Peyer's patch (tissue), 4 donors: Measurements from ENCODE around the gene MRPS35. TPM values are rescaled to one million over a fixed set of nuclear protein-coding genes. Genes with fewer than 3 reads are reported as not detected.

Experiments used
- DNase-seq, 3 donors: peaks; one replicate each; pipeline ENCODE4 v3.0.0-alpha.2; 2017 to 2019
- H3K27ac ChIP-seq, 4 donors: fragments of 200-600 bp; sonication (generic); one replicate each; pipeline ENCODE4 v1.5.1; 2016 to 2019
- H3K27me3 ChIP-seq, 2 donors: fragments of 200-600 bp; sonication (generic); one replicate each; pipeline ENCODE4 v1.5.1; 2019
- H3K36me3 ChIP-seq, 3 donors: fragments of 200-600 bp; sonication (generic); one replicate each; pipeline ENCODE4 v1.5.1; 2016 to 2019
- H3K4me1 ChIP-seq, 4 donors: fragments of 200-600 bp; sonication (generic); one replicate each; pipeline ENCODE4 v1.5.1; 2016 to 2019
- H3K4me3 ChIP-seq, 4 donors: fragments of 200-600 bp; sonication (generic); 1 replicate in 3 of 4; 2 replicates in 1 of 4; pipeline ENCODE4 v1.5.1; 2016 to 2019; ENCODE audit warnings: mild to moderate bottlenecking in 1 of 4
- H3K9me3 ChIP-seq, 4 donors: fragments of 200-600 bp; sonication (generic); one replicate each; pipeline ENCODE4 v1.5.1; 2016 to 2019; ENCODE audit warnings: mild to moderate bottlenecking in 1 of 4
- POLR2A ChIP-seq, 2 donors: fragments of 450-650 bp; IDR thresholded peaks; one replicate each; pipeline ENCODE4 v1.5.1; 2017; ENCODE audit warnings: antibody characterized with exemption in 2 of 2, mild to moderate bottlenecking in 2 of 2, moderate library complexity in 2 of 2
- total RNA-seq, 4 donors: library from RNA; depleted of rRNA; stranded (reverse); fragments of >200 nt; gene quantifications; one replicate each; pipeline ENCODE4 v1.1.0, GENCODE V29; 2016
- TF ChIP-seq, protein P1 (sequence below), 6 experiments: fragments of 450-650 bp in 4 of 6; fragments of 200-600 bp in 2 of 6; sonication (generic) in 1 of 6; IDR thresholded peaks; one replicate each; pipeline ENCODE4 v1.5.1; 2017 to 2019; ENCODE audit warnings: antibody characterized with exemption in 6 of 6, mild to moderate bottlenecking in 3 of 6, moderate library complexity in 1 of 6

The MRPS35 gene
- total RNA-seq, 4 donors from 2014 or later: 39.8 to 55.3 (median 50.4) TPM

DNA sequence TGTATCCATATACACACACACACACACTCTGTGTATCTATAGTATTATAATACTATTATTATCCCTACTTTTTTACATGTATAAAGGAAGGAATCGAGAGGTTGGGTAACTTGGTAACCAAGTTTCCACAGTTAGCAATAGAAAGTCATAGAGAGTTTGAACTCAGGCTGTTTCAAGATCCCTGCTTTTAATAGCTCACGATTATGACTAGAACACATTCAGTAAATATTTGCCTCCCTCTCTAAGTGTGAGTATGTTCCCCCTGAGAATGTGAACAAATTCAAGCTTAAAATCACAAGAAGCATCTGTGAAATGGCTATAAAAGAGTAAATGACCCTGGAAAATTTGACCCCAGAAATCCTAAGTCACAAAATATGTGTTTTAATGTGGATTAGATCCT is 25.4 kb upstream of the MRPS35 start:
- no peak overlapping the region for H3K4me3 ChIP-seq

DNA sequence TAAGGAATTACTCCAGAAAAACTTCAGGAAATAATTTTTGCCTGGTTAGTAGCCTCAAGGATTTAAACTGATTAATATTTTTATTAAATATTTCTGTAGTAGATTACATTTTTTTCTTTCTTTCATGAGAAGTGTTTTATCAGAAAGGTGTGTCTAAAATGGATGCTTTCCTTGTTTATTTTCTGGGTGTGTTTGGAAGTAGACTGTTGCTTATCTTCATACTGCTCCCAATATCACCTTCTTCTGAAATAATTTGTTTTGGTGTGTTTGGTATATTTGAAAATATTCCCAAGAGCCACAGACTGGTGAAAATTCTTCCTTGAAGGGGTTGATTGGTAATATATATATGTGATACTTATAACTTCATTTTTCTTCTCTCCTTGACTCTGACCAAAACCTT is 24.5 kb upstream of the MRPS35 start:
- Histone ChIP-seq H3K9me3 (no peaks in the 10 kb centered on the region), H3K4me1 (no peaks in the 10 kb centered on the region)

More for the DNA sequence above, 25.4 kb upstream of the MRPS35 start:
- peaks cover 0 to 64% (median 0%) of the 10 kb centered on the region in 3 donors for H3K36me3 ChIP-seq
- no peaks in the 10 kb centered on the region for H3K4me1 ChIP-seq
- no peaks in the 10 kb centered on the region for H3K27me3 ChIP-seq
- no peak for DNase-seq
- TF ChIP-seq, protein P1, sequence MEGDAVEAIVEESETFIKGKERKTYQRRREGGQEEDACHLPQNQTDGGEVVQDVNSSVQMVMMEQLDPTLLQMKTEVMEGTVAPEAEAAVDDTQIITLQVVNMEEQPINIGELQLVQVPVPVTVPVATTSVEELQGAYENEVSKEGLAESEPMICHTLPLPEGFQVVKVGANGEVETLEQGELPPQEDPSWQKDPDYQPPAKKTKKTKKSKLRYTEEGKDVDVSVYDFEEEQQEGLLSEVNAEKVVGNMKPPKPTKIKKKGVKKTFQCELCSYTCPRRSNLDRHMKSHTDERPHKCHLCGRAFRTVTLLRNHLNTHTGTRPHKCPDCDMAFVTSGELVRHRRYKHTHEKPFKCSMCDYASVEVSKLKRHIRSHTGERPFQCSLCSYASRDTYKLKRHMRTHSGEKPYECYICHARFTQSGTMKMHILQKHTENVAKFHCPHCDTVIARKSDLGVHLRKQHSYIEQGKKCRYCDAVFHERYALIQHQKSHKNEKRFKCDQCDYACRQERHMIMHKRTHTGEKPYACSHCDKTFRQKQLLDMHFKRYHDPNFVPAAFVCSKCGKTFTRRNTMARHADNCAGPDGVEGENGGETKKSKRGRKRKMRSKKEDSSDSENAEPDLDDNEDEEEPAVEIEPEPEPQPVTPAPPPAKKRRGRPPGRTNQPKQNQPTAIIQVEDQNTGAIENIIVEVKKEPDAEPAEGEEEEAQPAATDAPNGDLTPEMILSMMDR (IDR thresholded peaks at IDR 0.05): no peak
- no peak for TF ChIP-seq POLR2A (IDR thresholded peaks at IDR 0.05)
- no peaks in the 10 kb centered on the region for H3K9me3 ChIP-seq
- H3K27ac ChIP-seq: no peak overlapping the region

DNA sequence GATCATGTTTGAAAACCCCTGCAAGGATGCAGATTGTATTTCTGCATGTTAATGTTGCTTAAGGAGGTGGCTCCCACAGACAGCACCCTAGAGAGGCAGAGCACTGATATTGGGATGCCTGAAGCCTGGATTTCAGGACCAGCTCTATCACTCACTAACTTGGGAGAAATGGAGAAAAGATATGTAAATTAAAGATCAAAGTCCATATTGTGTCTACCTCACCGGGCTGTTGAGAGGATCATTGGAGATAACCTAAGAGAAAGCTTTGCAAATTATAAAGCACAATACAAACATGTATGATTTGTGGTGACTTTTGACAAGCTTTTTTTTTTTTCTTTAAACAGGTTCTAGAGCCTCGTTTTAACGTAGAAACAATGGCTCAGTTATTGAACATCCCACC is 22.0 kb upstream of the MRPS35 start:
- H3K36me3 ChIP-seq: peaks cover 0 to 65% (median 0%) of the 10 kb centered on the region in 3 donors
- H3K4me1 ChIP-seq: no peaks in the 10 kb centered on the region
- no peak overlapping the region for H3K27ac ChIP-seq
- no peaks in the 10 kb centered on the region for H3K9me3 ChIP-seq
- H3K27me3 ChIP-seq: no peaks in the 10 kb centered on the region
- DNase-seq: no peak
- H3K4me3 ChIP-seq: no peak overlapping the region
- no peak for TF ChIP-seq POLR2A (IDR thresholded peaks at IDR 0.05)
- TF ChIP-seq, protein P1 (IDR thresholded peaks at IDR 0.05): no peak

More for the DNA sequence above, 24.5 kb upstream of the MRPS35 start:
- no peak overlapping the region for H3K4me3 ChIP-seq
- TF ChIP-seq POLR2A (IDR thresholded peaks at IDR 0.05): no peak
- TF ChIP-seq, protein P1 (IDR thresholded peaks at IDR 0.05): no peak
- H3K27ac ChIP-seq: no peak overlapping the region
- H3K27me3 ChIP-seq: no peaks in the 10 kb centered on the region
- DNase-seq: no peak
- peaks cover 0 to 65% (median 0%) of the 10 kb centered on the region in 3 donors for H3K36me3 ChIP-seq

DNA sequence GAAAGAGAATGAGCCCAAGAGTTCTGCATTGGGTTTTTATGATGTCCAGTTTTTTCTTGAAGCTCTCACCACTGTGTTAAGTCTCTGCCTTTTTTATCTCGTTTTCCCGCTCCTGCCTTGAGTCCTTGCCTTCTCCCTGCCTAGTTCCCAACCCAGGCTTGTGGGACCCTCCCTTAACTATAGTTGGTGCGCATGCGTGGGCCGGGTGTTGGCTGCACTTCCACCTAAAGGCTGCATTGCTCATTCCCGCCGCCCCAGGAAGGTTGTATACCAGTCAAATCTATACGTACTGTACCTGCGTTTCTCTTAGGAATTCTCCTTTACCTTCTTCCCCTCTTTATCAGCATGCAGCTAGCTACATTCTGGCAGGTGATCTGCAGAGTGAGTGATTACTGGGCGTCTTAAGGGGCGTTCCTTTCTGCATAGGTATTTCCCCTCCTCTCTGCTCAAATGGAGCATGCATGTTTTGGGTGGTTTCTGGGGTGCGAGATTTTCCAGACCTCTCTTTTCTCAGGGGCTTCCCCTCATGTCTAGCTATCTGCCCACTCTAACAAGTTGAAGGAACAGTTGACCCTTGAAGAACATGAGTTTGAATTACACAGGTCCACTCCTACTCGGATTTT is 21.0 kb upstream of the MRPS35 start:
- Histone ChIP-seq H3K27ac (no peak overlapping the region), H3K27me3 (no peaks in the 10 kb centered on the region), H3K36me3 (peaks cover 0 to 67% (median 0%) of the 10 kb centered on the region in 3 donors), H3K9me3 (no peaks in the 10 kb centered on the region), H3K4me3 (no peak overlapping the region), H3K4me1 (no peaks in the 10 kb centered on the region)
- no peak for DNase-seq
- TF ChIP-seq, protein P1 (IDR thresholded peaks at IDR 0.05): no peak
- TF ChIP-seq POLR2A (IDR thresholded peaks at IDR 0.05): no peak

DNA sequence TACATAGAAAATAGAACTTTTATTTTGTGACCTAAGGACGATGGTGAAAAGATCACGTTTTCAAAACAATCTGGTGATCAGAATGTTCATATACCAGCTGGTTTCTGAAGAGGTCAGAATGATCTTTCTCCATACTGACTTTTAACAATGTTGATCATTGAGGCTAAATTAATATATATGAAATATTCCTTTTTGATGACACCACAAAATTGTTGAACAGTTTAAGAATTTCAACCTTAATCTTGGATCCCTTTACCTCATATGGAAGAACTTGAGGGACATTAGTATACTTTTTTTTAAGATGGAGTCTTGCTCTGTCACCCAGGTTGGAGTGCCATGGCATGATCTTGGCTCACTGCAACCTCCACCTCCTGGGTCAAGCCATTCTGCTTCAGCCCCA is 17.2 kb upstream of the MRPS35 start:
- peaks cover 0 to 53% (median 0%) of the 10 kb centered on the region in 3 donors for H3K36me3 ChIP-seq
- no peaks in the 10 kb centered on the region for H3K27me3 ChIP-seq
- no peak overlapping the region for H3K4me3 ChIP-seq
- TF ChIP-seq, protein P1 (IDR thresholded peaks at IDR 0.05): no peak
- TF ChIP-seq POLR2A (IDR thresholded peaks at IDR 0.05): no peak
- H3K9me3 ChIP-seq: no peaks in the 10 kb centered on the region
- no peak for DNase-seq
- no peaks in the 10 kb centered on the region for H3K4me1 ChIP-seq
- H3K27ac ChIP-seq: no peak overlapping the region
